Suprapubic skin (tissue), 4 donors: Measurements from ENCODE around the gene NELL1.

Experiments
- POLR2A ChIP-seq, 2 donors: fragments of 450-650 bp; IDR thresholded peaks; one replicate each; pipeline ENCODE4 v1.6.1; 2017; ENCODE audit warnings: antibody characterized with exemption in 2 of 2, mild to moderate bottlenecking in 2 of 2, moderate library complexity in 2 of 2
- POLR2AphosphoS5 ChIP-seq, 3 donors: sonication (generic); formaldehyde crosslinking; IDR thresholded peaks; one replicate each; pipeline ENCODE4 v1.6.1; 2017; ENCODE audit warnings: antibody characterized with exemption in 3 of 3
- TF ChIP-seq, protein P1 (sequence below), 2 donors: fragments of 200-600 bp in 1 of 2; fragments of 450-650 bp in 1 of 2; sonication (generic) in 1 of 2; IDR thresholded peaks; one replicate each; pipeline ENCODE4 v1.5.1; 2016 to 2019; ENCODE audit warnings: antibody characterized with exemption in 2 of 2, mild to moderate bottlenecking in 1 of 2, moderate library complexity in 1 of 2

DNA sequence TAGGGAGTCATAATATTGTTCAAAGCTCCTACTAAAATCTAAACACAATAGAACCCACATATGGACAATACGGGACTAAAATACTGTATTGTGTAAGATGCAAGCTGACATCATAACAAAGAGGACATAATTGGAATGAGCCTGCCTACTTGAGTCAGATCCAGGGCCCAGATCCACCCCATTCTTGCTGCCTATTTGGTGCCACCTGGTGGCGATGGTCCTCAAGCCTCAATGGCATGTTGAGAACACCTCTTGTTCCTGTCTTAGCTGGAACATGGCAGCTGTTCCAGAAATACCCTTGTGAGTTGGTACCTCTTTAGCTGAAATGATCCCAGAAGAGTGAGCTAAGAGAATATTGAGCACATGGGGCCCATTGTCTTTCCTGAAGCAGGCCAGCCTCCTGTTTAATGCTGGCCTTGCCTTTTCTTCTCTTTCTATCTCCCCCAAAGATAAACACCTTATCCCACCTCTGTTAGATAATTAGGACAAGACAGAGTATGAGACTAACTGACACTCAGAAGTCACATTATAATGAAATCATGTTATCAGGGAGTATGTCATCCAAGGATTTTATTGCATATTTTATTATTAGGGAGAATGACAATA, 842.6 kb downstream of the NELL1 start:
- TF ChIP-seq POLR2A (IDR thresholded peaks at IDR 0.05) (no peak), POLR2AphosphoS5 (IDR thresholded peaks at IDR 0.05) (no peak)
- TF ChIP-seq, protein P1, sequence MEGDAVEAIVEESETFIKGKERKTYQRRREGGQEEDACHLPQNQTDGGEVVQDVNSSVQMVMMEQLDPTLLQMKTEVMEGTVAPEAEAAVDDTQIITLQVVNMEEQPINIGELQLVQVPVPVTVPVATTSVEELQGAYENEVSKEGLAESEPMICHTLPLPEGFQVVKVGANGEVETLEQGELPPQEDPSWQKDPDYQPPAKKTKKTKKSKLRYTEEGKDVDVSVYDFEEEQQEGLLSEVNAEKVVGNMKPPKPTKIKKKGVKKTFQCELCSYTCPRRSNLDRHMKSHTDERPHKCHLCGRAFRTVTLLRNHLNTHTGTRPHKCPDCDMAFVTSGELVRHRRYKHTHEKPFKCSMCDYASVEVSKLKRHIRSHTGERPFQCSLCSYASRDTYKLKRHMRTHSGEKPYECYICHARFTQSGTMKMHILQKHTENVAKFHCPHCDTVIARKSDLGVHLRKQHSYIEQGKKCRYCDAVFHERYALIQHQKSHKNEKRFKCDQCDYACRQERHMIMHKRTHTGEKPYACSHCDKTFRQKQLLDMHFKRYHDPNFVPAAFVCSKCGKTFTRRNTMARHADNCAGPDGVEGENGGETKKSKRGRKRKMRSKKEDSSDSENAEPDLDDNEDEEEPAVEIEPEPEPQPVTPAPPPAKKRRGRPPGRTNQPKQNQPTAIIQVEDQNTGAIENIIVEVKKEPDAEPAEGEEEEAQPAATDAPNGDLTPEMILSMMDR (IDR thresholded peaks at IDR 0.05), result peak in 1 of 2 donors; percentile 57
